Measurements from ENCODE around the gene RGL1.
A peak's percentile ranks its signal among the peaks of the same experiment; 100 is the strongest.

RGL1 gene

GRCh38 chr1:183847641-183848040 is 42.7 kb downstream of the RGL1 start:
- no peak for TF ChIP-seq CTCF (IDR thresholded peaks at IDR 0.05; ENCODE audit: low read depth, low read length, missing control alignments)
- no peak for DNase-seq (ENCODE audit: low read depth)
- H3K4me3 ChIP-seq (ENCODE audit: low read depth, low read length): no peak overlapping the region
- in situ Hi-C loops (cut with HindIII; ENCODE audit: low sequenced_read_pairs): no loop called here

- no peak for DNase-seq (ENCODE audit: low read depth)
- in situ Hi-C loops (cut with HindIII; ENCODE audit: low sequenced_read_pairs): no loop called here
Measured at GRCh38 chr1:183850852-183851251, 45.9 kb downstream of the RGL1 start.

GRCh38 chr1:183859119-183859518 is 54.2 kb downstream of the RGL1 start:
- DNase-seq (ENCODE audit: low read depth): no peak
- TF ChIP-seq CTCF (IDR thresholded peaks at IDR 0.05; ENCODE audit: low read depth, low read length, missing control alignments): no peak
- in situ Hi-C loops (cut with HindIII; ENCODE audit: low sequenced_read_pairs): no loop called here
- H3K4me3 ChIP-seq (ENCODE audit: low read depth, low read length): no peak overlapping the region

More at GRCh38 chr1:183850852-183851251, 45.9 kb downstream of the RGL1 start:
- no peak overlapping the region for H3K4me3 ChIP-seq (ENCODE audit: low read depth, low read length)
- TF ChIP-seq CTCF (IDR thresholded peaks at IDR 0.05; ENCODE audit: low read depth, low read length, missing control alignments): no peak

- no peak overlapping the region for H3K4me3 ChIP-seq (ENCODE audit: low read depth, low read length)
- in situ Hi-C loops (cut with HindIII; ENCODE audit: low sequenced_read_pairs): no loop called here
- DNase-seq (ENCODE audit: low read depth): peak; percentile 37
- no peak for TF ChIP-seq CTCF (IDR thresholded peaks at IDR 0.05; ENCODE audit: low read depth, low read length, missing control alignments)
Measured at GRCh38 chr1:183859831-183860230, 54.9 kb downstream of the RGL1 start.

GRCh38 chr1:183862967-183863366 is 58.0 kb downstream of the RGL1 start:
- no peak for TF ChIP-seq CTCF (IDR thresholded peaks at IDR 0.05; ENCODE audit: low read depth, low read length, missing control alignments)
- no peak overlapping the region for H3K4me3 ChIP-seq (ENCODE audit: low read depth, low read length)
- in situ Hi-C loops (cut with HindIII; ENCODE audit: low sequenced_read_pairs): no loop called here
- no peak for DNase-seq (ENCODE audit: low read depth)

GRCh38 chr1:183863852-183864251 is 58.9 kb downstream of the RGL1 start:
- in situ Hi-C loops (cut with HindIII; ENCODE audit: low sequenced_read_pairs): no loop called here
- TF ChIP-seq CTCF (IDR thresholded peaks at IDR 0.05; ENCODE audit: low read depth, low read length, missing control alignments): no peak

GRCh38 chr1:183864611-183865010 is 59.7 kb downstream of the RGL1 start:
- no peak for TF ChIP-seq CTCF (IDR thresholded peaks at IDR 0.05; ENCODE audit: low read depth, low read length, missing control alignments)
- in situ Hi-C loops (cut with HindIII; ENCODE audit: low sequenced_read_pairs): no loop called here
- DNase-seq (ENCODE audit: low read depth): no peak
- H3K4me3 ChIP-seq (ENCODE audit: low read depth, low read length): no peak overlapping the region

More at GRCh38 chr1:183863852-183864251, 58.9 kb downstream of the RGL1 start:
- H3K4me3 ChIP-seq (ENCODE audit: low read depth, low read length): no peak overlapping the region
- no peak for DNase-seq (ENCODE audit: low read depth)
